ENCODE results near the gene RNF167. TPM values are rescaled to one million over a fixed set of nuclear protein-coding genes. Genes with fewer than 3 reads are reported as not detected.

Gene RNF167
- total and polyA plus RNA-seq, 2 of the 13 experiments (the other 11 are each of a cell fraction or from before 2014, with no cell fraction given) = 44.1 to 45.4 TPM

DNA sequence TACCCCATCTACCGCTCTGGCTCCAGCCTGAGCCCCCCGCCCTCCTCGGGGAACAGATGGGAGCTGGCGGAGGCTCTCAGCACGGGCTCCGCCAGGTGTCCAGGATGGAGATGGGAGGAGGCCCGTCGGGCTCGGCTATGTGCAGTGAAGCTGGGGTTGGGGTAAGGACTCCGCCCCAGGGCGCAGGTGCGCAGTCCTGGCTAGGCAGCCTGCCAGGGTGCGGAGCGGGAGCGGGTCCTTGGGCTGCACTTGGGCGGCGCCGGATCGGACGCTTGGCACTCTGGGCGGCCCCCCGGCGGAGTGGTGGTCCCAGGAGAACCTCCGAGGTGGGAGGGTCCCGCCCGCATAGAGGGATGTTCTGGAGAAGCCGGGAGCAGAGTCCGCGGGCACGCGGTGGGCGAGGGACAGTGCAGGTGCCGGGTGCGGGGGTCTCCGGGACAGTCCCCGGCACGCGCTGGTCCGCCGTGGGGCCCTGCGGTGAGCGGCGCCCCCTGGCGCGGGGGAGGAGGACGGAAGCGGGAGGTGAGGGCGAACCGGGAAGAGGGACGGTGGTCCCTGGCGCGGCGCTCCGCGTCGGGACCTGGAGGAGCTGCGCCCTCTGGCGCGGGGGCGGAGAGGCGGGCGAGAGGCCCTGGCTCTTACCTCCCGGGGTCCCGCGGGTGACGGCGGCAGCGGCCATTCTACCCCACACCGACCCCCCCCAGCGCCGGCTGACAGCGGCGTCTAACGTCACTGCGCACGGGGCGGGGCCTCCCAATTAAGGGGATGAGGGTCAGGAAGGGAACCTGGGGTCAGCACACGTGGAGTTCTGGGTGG is 47.1 kb downstream of the RNF167 start, which contains the start of gene CAMTA2 (continued):
- TF ChIP-seq ZNF501 (CRISPR knock-in tag; IDR thresholded peaks at IDR 0.05) (peak; percentile 81), TRIM24 (CRISPR knock-in tag; IDR thresholded peaks at IDR 0.05) (no peak), RFX1 (IDR thresholded peaks at IDR 0.05) (no peak), ETV6 (CRISPR knock-in tag; conservative IDR thresholded peaks at IDR 0.05) (no peak), MAZ (IDR thresholded peaks at IDR 0.05; ENCODE audit: borderline replicate concordance, low read depth, low read length) (peak; percentile 36; the same call in 1 of the 2 replicates), MAZ (CRISPR knock-in tag; IDR thresholded peaks at IDR 0.05; ENCODE audit: low read depth) (peak; percentile 92), U2AF1 (optimal IDR thresholded peaks at IDR 0.05; ENCODE audit: low read depth, low read length) (no peak), TBL1XR1 (IDR thresholded peaks at IDR 0.05; ENCODE audit: borderline replicate concordance, low read length, partially characterized antibody) (no peak), PLRG1 (conservative IDR thresholded peaks at IDR 0.05) (no peak), WIZ (CRISPR knock-in tag; IDR thresholded peaks at IDR 0.05) (no peak; the same call in 1 of the 2 replicates), ZNF772 (CRISPR knock-in tag; IDR thresholded peaks at IDR 0.05) (peak; percentile 63), ZFX (CRISPR knock-in tag; IDR thresholded peaks at IDR 0.05; ENCODE audit: low read depth) (peak; percentile 78), ZNF20 (CRISPR knock-in tag; IDR thresholded peaks at IDR 0.05) (no peak), HNRNPLL (IDR thresholded peaks at IDR 0.05; ENCODE audit: low read depth, low read length, poor library complexity, severe bottlenecking) (peak; percentile 39), NR2F6 (IDR thresholded peaks at IDR 0.05) (peak; percentile 65), NR2F6 (CRISPR knock-in tag; IDR thresholded peaks at IDR 0.05) (peak; percentile 66; the same call in 1 of the 2 replicates), BRD4 (CRISPR knock-in tag; IDR thresholded peaks at IDR 0.05) (no peak)
- TF ChIP-seq, protein P1, sequence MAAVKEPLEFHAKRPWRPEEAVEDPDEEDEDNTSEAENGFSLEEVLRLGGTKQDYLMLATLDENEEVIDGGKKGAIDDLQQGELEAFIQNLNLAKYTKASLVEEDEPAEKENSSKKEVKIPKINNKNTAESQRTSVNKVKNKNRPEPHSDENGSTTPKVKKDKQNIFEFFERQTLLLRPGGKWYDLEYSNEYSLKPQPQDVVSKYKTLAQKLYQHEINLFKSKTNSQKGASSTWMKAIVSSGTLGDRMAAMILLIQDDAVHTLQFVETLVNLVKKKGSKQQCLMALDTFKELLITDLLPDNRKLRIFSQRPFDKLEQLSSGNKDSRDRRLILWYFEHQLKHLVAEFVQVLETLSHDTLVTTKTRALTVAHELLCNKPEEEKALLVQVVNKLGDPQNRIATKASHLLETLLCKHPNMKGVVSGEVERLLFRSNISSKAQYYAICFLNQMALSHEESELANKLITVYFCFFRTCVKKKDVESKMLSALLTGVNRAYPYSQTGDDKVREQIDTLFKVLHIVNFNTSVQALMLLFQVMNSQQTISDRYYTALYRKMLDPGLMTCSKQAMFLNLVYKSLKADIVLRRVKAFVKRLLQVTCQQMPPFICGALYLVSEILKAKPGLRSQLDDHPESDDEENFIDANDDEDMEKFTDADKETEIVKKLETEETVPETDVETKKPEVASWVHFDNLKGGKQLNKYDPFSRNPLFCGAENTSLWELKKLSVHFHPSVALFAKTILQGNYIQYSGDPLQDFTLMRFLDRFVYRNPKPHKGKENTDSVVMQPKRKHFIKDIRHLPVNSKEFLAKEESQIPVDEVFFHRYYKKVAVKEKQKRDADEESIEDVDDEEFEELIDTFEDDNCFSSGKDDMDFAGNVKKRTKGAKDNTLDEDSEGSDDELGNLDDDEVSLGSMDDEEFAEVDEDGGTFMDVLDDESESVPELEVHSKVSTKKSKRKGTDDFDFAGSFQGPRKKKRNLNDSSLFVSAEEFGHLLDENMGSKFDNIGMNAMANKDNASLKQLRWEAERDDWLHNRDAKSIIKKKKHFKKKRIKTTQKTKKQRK (IDR thresholded peaks at IDR 0.05; ENCODE audit: low read length) = no peak
- TF ChIP-seq, protein P2, sequence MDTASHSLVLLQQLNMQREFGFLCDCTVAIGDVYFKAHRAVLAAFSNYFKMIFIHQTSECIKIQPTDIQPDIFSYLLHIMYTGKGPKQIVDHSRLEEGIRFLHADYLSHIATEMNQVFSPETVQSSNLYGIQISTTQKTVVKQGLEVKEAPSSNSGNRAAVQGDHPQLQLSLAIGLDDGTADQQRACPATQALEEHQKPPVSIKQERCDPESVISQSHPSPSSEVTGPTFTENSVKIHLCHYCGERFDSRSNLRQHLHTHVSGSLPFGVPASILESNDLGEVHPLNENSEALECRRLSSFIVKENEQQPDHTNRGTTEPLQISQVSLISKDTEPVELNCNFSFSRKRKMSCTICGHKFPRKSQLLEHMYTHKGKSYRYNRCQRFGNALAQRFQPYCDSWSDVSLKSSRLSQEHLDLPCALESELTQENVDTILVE (CRISPR knock-in tag; IDR thresholded peaks at IDR 0.05) = peak; percentile 48; the same call in 1 of the 2 replicates
- TF ChIP-seq, protein P3, sequence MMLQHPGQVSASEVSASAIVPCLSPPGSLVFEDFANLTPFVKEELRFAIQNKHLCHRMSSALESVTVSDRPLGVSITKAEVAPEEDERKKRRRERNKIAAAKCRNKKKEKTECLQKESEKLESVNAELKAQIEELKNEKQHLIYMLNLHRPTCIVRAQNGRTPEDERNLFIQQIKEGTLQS (CRISPR knock-in tag; IDR thresholded peaks at IDR 0.05) = peak; percentile 49
- TF ChIP-seq, protein P4, sequence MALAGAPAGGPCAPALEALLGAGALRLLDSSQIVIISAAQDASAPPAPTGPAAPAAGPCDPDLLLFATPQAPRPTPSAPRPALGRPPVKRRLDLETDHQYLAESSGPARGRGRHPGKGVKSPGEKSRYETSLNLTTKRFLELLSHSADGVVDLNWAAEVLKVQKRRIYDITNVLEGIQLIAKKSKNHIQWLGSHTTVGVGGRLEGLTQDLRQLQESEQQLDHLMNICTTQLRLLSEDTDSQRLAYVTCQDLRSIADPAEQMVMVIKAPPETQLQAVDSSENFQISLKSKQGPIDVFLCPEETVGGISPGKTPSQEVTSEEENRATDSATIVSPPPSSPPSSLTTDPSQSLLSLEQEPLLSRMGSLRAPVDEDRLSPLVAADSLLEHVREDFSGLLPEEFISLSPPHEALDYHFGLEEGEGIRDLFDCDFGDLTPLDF (CRISPR knock-in tag; IDR thresholded peaks at IDR 0.05) = no peak
- TF ChIP-seq, protein P5, sequence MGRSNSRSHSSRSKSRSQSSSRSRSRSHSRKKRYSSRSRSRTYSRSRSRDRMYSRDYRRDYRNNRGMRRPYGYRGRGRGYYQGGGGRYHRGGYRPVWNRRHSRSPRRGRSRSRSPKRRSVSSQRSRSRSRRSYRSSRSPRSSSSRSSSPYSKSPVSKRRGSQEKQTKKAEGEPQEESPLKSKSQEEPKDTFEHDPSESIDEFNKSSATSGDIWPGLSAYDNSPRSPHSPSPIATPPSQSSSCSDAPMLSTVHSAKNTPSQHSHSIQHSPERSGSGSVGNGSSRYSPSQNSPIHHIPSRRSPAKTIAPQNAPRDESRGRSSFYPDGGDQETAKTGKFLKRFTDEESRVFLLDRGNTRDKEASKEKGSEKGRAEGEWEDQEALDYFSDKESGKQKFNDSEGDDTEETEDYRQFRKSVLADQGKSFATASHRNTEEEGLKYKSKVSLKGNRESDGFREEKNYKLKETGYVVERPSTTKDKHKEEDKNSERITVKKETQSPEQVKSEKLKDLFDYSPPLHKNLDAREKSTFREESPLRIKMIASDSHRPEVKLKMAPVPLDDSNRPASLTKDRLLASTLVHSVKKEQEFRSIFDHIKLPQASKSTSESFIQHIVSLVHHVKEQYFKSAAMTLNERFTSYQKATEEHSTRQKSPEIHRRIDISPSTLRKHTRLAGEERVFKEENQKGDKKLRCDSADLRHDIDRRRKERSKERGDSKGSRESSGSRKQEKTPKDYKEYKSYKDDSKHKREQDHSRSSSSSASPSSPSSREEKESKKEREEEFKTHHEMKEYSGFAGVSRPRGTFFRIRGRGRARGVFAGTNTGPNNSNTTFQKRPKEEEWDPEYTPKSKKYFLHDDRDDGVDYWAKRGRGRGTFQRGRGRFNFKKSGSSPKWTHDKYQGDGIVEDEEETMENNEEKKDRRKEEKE (IDR thresholded peaks at IDR 0.05) = no peak

Measured in HepG2 (cell line).